DMS 273 (cell line): ENCODE results near the gene CABS1.

Source experiments
- DNase-seq: peaks from one replicate; lab custom pipeline; 2025; ENCODE audit not compliant: unreplicated experiment; lab: John Stamatoyannopoulos, UW

Gene CABS1

GRCh38 chr4:70380578-70380977, 45.8 kb downstream of the CABS1 start:
- no peak for DNase-seq

GRCh38 chr4:70382691-70383181, 48.0 kb downstream of the CABS1 start, which contains the start of gene SMR3B:
Gene SMR3B (plus strand): TSS chr4:70383131. CDS start chr4:70384511, 1,380 bp downstream.
- no peak for DNase-seq
